HuH-7 (cell line): ENCODE measurements around the gene KRT2.

Source experiments
- DNase-seq: peaks from one replicate; pipeline ENCODE4 v3.0.0; 2011; ENCODE audit warnings: low spot score

KRT2 gene

GRCh38 chr12:52651726-52652261 lies at the start of gene KRT2:
Gene KRT2 (minus strand): TSS chr12:52652211. CDS start chr12:52652142, 69 bp downstream.
- DNase-seq: no peak

GRCh38 chr12:52701281-52701680 lies 49.3 kb upstream of the KRT2 start:
- no peak for DNase-seq

- DNase-seq: no peak
Observed at GRCh38 chr12:52699960-52700359, 47.9 kb upstream of the KRT2 start.

- DNase-seq: no peak
Observed at GRCh38 chr12:52699373-52699772, 47.4 kb upstream of the KRT2 start.

- no peak for DNase-seq
Observed at GRCh38 chr12:52698651-52699340, 46.8 kb upstream of the KRT2 start.

GRCh38 chr12:52697058-52697582 lies 45.1 kb upstream of the KRT2 start:
- DNase-seq: no peak

- DNase-seq: no peak
Observed at GRCh38 chr12:52696588-52696987, 44.6 kb upstream of the KRT2 start.

- no peak for DNase-seq
Observed at GRCh38 chr12:52695039-52695438, 43.0 kb upstream of the KRT2 start.

- DNase-seq: no peak
Observed at GRCh38 chr12:52694151-52694550, 42.1 kb upstream of the KRT2 start.

- DNase-seq: no peak
Observed at GRCh38 chr12:52693261-52693660, 41.2 kb upstream of the KRT2 start.

- DNase-seq: peak; percentile 80
Observed at GRCh38 chr12:52692254-52692653, 40.2 kb upstream of the KRT2 start.

GRCh38 chr12:52691841-52692150 lies 39.8 kb upstream of the KRT2 start:
- no peak for DNase-seq

- DNase-seq: no peak
Observed at GRCh38 chr12:52691076-52691840, 39.2 kb upstream of the KRT2 start.

GRCh38 chr12:52690351-52691075 lies 38.5 kb upstream of the KRT2 start:
- no peak for DNase-seq

- DNase-seq: no peak
Observed at GRCh38 chr12:52689936-52690335, 37.9 kb upstream of the KRT2 start.

- DNase-seq: no peak
Observed at GRCh38 chr12:52689239-52689638, 37.2 kb upstream of the KRT2 start.

GRCh38 chr12:52688481-52688880 lies 36.5 kb upstream of the KRT2 start:
- DNase-seq: no peak

- DNase-seq: no peak
Observed at GRCh38 chr12:52687497-52688385, 35.7 kb upstream of the KRT2 start.

GRCh38 chr12:52686756-52687487 lies 34.9 kb upstream of the KRT2 start:
- no peak for DNase-seq

GRCh38 chr12:52686063-52686462 lies 34.1 kb upstream of the KRT2 start:
- no peak for DNase-seq

GRCh38 chr12:52685406-52685890 lies 33.4 kb upstream of the KRT2 start:
- DNase-seq: no peak
